ENCODE measurements around the gene DIPK2B. TPM values are rescaled to one million over a fixed set of nuclear protein-coding genes. Genes with fewer than 3 reads are reported as not detected.

The DIPK2B gene
- total RNA-seq, 1 donor, result not detected

DNA sequence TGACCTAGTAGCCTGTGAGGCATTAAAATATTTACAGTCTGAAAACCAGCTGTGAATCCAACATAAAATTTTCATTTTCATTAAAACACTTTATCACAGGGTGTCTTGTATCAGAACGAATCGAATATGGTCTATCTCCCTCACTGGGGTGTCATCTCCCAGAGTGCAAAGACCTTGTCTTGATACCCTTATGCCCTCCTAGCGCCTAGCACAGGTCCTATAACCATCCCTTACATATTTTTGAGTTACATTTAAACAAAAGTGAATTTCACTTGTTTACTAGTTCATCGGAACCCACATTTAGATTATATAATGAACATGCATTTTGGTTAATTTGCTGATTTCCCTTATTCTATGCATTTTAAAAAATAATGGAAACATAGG is 14.0 kb downstream of the DIPK2B start:
- Histone ChIP-seq H3K4me3 (ENCODE audit: low read length) (no peak overlapping the region), H3K9me3 (ENCODE audit: low read depth, low read length) (no peaks in the 10 kb centered on the region), H3K27me3 (ENCODE audit: insufficient read depth, low read length) (no peaks in the 10 kb centered on the region), H3K4me1 (ENCODE audit: insufficient read depth, low read length) (peaks cover 21% of the 10 kb centered on the region)

DNA sequence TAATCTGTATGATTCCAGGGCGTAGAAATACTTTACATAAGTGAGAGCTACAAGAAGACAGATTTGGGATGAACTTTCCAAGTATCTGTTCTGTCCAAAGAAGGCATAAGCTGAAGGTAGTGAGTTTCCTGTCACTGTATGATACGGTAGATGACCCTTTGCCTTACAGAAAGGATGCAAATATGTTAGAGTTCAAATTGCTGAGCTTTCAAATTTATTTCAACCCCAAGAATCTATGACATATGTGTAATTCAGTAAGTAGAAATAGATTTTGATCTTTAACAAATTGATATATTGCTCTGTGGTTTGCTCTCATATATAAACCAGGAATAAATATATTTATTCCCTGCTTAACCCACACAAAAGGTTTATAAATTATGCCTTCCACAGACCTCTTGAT is 16.5 kb downstream of the DIPK2B start:
- H3K4me1 ChIP-seq (ENCODE audit: insufficient read depth, low read length), result peaks cover 5% of the 10 kb centered on the region
- no peaks in the 10 kb centered on the region for H3K27me3 ChIP-seq (ENCODE audit: insufficient read depth, low read length)
- no peak overlapping the region for H3K4me3 ChIP-seq (ENCODE audit: low read length)
- H3K9me3 ChIP-seq (ENCODE audit: low read depth, low read length), result no peaks in the 10 kb centered on the region

DNA sequence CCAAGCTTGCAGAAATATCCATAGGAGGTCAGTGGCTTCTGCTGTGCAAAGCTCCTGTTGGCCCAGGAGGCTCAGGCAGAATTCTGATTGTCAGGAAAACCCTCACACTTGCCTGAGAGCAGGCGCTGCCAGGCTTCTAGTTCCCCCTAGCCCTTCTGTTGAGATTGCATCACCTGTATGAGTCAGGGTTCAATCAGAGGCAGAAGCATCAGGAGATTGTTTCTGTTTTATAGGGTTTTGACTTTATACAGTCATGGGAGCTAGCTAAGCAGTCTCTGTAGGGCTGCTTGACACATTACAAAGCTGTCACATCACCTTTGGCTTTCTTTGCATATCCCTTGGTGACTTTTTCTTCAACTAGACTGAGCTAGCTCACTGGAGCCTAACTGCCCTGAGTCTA is 27.8 kb downstream of the DIPK2B start:
- H3K27me3 ChIP-seq (ENCODE audit: insufficient read depth, low read length), result no peaks in the 10 kb centered on the region
- H3K9me3 ChIP-seq (ENCODE audit: low read depth, low read length), result no peaks in the 10 kb centered on the region

DNA sequence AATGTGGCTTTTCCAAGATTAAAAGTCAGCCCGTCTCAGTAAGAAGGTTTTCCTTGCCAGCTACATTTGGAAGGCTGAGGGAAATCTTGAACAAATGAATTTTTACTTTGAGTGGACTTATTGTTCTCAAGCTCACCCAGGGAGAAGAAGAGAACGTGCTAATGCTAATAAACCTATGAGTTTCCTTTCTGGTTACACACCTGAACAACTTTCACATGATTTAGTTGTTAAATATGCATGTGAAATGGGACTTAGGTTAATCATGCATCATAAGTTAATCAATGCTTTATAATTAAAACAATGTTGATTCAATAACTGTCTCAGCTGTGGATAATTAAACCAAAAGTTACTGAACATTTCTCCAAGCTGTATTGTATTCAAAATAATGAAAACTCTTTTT is 33.9 kb downstream of the DIPK2B start:
- H3K27me3 ChIP-seq (ENCODE audit: insufficient read depth, low read length), result no peaks in the 10 kb centered on the region
- no peaks in the 10 kb centered on the region for H3K4me1 ChIP-seq (ENCODE audit: insufficient read depth, low read length)

More for the DNA sequence above, 27.8 kb downstream of the DIPK2B start:
- peaks cover 7% of the 10 kb centered on the region for H3K4me1 ChIP-seq (ENCODE audit: insufficient read depth, low read length)
- no peak overlapping the region for H3K4me3 ChIP-seq (ENCODE audit: low read length)

DNA sequence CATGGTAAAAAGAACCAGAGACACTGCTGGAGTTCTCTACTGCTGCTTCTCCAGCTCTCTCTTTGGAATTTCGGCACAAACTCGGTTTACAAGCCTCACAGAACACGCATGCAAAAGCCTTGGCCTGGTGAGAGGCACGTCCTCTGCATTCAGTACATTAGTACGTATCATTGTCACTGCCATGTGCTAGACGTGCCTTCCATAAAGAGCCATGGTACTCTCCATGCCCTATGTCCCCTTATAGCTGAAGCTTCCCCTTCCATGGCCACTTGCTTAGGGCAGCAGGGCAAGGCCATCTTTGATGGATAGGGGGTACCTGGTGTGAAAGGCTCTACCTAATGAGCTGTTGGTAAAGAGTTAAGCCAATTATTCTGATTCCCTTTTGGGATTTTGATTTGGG is 35.0 kb downstream of the DIPK2B start:
- Histone ChIP-seq H3K27me3 (ENCODE audit: insufficient read depth, low read length) (no peaks in the 10 kb centered on the region), H3K4me3 (ENCODE audit: low read length) (no peak overlapping the region), H3K4me1 (ENCODE audit: insufficient read depth, low read length) (no peaks in the 10 kb centered on the region), H3K9me3 (ENCODE audit: low read depth, low read length) (no peaks in the 10 kb centered on the region)

More for the DNA sequence above, 33.9 kb downstream of the DIPK2B start:
- H3K4me3 ChIP-seq (ENCODE audit: low read length), result no peak overlapping the region
- no peaks in the 10 kb centered on the region for H3K9me3 ChIP-seq (ENCODE audit: low read depth, low read length)

DNA sequence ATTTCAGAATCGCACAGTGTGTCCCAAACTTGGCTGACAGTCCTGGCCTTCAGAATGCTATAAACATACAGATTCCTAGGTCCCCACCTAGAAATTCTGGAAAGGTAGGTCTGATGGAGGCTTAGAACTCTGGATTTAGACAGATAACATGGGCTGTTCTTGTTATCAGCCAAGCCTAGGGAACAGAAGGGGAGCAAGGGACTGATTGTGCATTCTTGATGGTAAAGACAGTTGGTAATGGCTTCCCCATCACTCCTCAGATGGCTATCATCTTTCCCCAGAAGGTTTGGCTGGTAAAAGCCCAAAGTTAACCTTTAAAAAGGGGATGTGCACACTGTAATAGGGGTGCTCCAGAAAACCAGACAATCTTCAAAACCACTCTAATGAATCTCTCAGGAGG is 35.7 kb downstream of the DIPK2B start:
- Histone ChIP-seq H3K4me3 (ENCODE audit: low read length) (no peak overlapping the region), H3K27me3 (ENCODE audit: insufficient read depth, low read length) (no peaks in the 10 kb centered on the region), H3K4me1 (ENCODE audit: insufficient read depth, low read length) (no peaks in the 10 kb centered on the region), H3K9me3 (ENCODE audit: low read depth, low read length) (no peaks in the 10 kb centered on the region)

DNA sequence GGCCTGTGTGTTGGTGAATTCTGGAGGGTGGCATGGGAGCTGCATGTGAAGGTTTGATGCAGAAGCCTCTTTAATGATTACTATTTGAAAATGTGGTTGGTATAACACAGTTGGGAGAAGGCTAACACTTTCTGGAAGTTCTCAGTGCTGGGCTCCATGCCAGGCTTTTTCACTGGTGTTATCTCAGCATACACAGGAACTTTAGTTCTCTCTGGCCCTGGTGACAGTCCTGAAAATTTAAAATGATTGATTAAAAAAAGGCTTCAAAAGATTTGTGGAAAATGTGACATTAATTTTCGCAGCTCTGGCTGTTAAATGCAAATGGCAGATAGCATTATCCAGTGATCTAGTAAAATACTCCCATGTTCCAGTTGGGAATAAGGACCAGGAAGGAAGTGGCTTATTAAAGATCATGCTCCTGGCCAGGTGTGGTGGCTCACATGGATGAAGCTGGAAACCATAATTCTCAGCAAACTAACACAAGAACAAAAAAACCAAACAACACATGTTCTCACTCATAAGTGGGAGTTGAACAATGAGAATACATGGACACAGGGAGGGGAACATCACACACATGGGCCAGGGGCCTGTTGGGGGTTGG is 36.6 kb downstream of the DIPK2B start:
- Histone ChIP-seq H3K4me3 (ENCODE audit: low read length) (no peak overlapping the region), H3K9me3 (ENCODE audit: low read depth, low read length) (no peaks in the 10 kb centered on the region), H3K27me3 (ENCODE audit: insufficient read depth, low read length) (no peaks in the 10 kb centered on the region), H3K4me1 (ENCODE audit: insufficient read depth, low read length) (no peaks in the 10 kb centered on the region)

DNA sequence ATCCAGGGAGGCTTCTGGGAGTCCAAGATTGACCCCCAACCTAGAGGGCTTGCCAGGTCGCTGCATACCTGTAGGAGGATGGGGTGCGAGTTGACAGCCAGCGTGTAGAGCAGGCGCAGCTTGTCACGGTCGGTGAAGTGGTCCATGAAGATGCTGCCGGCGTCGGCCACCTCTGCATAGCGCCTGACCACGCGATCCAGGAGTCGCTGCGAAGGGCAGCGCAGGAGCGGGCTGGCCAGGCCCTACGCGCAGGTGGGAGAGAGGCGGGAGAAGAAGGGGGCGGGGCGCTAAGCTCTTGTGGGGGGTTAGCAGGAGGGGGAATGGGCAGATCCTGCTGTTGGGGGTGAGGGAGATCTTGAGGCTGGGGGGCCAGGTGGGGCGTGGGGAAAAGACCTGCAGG is 43.0 kb downstream of the DIPK2B start:
- Histone ChIP-seq H3K4me3 (ENCODE audit: low read length) (no peak overlapping the region), H3K4me1 (ENCODE audit: insufficient read depth, low read length) (no peaks in the 10 kb centered on the region), H3K27me3 (ENCODE audit: insufficient read depth, low read length) (no peaks in the 10 kb centered on the region), H3K9me3 (ENCODE audit: low read depth, low read length) (no peaks in the 10 kb centered on the region)

DNA sequence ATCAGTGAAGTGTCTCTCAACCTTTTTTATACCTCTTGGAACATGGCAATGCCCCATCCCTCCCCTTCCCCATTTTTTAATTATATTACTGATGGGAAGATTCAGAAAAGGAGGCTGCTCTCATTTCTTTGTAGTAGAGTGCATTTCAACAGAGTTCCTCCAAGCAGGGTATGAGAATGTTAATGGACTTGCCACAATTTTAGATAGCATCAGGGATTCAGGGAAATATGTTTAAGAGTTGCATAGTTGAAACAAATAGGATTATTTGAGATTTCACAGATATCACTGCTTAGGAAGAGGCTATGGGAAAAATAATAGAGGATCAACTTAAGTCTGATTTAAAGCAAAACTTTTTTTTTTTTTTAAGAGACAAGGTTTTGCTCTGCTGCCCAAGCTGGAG is 46.2 kb downstream of the DIPK2B start:
- Histone ChIP-seq H3K4me3 (ENCODE audit: low read length) (no peak overlapping the region), H3K9me3 (ENCODE audit: low read depth, low read length) (no peaks in the 10 kb centered on the region), H3K4me1 (ENCODE audit: insufficient read depth, low read length) (no peaks in the 10 kb centered on the region), H3K27me3 (ENCODE audit: insufficient read depth, low read length) (no peaks in the 10 kb centered on the region)

DNA sequence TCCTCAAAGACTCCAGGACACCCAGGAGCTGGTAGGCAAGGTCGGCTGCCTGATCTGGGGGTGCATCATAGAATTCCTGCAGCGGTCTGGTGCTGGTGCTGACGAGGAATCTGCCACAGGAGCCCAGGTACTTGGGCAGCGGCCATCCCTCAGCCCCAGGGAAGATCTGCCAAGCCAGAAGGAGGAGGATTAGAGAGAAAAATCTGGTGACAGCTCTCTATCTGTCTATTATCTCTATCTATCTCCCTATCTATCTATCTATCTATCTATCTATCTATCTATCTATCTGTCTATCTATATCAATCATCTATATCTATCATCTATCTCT is 46.7 kb downstream of the DIPK2B start:
- Histone ChIP-seq H3K27me3 (ENCODE audit: insufficient read depth, low read length) (no peaks in the 10 kb centered on the region), H3K4me1 (ENCODE audit: insufficient read depth, low read length) (no peaks in the 10 kb centered on the region), H3K9me3 (ENCODE audit: low read depth, low read length) (no peaks in the 10 kb centered on the region), H3K4me3 (ENCODE audit: low read length) (no peak overlapping the region)

Data from mononuclear cell (primary cell).